ENCODE measurements around the gene DDX23. TPM values are rescaled to one million over a fixed set of nuclear protein-coding genes. Genes with fewer than 3 reads are reported as not detected.
"Not testable (repeated sequence)": the region's sequence is repeated elsewhere in the genome, so short reads cannot be mapped to it uniquely, and the experiment has no call there.

The DDX23 gene
- total and polyA plus RNA-seq, 8 donors, result 25.9 to 55.6 (median 33.3) TPM

DNA sequence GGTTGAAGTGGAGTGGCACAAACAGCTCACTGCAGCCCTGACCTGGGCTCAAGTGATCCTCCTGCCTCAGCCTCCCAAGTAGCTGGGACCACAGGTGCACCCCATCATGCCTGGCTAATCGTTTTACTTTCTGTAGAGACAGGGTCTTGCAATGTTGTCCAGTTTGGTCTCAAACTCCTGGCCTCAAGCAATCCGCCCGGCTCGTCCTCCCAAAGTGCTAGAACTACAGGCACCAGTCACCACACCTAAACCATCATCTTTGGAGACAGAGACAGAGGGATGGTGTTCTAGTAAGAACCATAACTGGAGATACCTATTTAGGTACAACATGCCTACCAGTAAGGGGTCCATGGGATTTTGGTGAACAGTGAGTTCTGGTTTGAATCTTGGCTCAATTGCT, 2.5 kb upstream of the DDX23 start:
- intact Hi-C loops (cut with DNase I), result loop anchor here in 1 of 3 donors (5.0 kb wide), 2 partner anchors 38 to 83 kb away; no protein-coding TSS in a partner anchor
- Histone ChIP-seq H3K27me3 (no peaks in the 10 kb centered on the region), H3K9me3 (no peaks in the 10 kb centered on the region), H3K36me3 (no peaks in the 10 kb centered on the region), H3K27ac (no peak overlapping the region), H3K4me1 (peaks cover 10 to 15% (median 10%) of the 10 kb centered on the region in 3 donors), H3K4me3 (no peak overlapping the region)
- DNase-seq (no peak), ATAC-seq (no peak), FAIRE-seq (no peak)
- WGBS, 2 donors, result 80% methylated on average over 4 of the region's 4 CpGs
- TF ChIP-seq, protein P1, sequence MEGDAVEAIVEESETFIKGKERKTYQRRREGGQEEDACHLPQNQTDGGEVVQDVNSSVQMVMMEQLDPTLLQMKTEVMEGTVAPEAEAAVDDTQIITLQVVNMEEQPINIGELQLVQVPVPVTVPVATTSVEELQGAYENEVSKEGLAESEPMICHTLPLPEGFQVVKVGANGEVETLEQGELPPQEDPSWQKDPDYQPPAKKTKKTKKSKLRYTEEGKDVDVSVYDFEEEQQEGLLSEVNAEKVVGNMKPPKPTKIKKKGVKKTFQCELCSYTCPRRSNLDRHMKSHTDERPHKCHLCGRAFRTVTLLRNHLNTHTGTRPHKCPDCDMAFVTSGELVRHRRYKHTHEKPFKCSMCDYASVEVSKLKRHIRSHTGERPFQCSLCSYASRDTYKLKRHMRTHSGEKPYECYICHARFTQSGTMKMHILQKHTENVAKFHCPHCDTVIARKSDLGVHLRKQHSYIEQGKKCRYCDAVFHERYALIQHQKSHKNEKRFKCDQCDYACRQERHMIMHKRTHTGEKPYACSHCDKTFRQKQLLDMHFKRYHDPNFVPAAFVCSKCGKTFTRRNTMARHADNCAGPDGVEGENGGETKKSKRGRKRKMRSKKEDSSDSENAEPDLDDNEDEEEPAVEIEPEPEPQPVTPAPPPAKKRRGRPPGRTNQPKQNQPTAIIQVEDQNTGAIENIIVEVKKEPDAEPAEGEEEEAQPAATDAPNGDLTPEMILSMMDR (IDR thresholded peaks at IDR 0.05), result no peak

DNA sequence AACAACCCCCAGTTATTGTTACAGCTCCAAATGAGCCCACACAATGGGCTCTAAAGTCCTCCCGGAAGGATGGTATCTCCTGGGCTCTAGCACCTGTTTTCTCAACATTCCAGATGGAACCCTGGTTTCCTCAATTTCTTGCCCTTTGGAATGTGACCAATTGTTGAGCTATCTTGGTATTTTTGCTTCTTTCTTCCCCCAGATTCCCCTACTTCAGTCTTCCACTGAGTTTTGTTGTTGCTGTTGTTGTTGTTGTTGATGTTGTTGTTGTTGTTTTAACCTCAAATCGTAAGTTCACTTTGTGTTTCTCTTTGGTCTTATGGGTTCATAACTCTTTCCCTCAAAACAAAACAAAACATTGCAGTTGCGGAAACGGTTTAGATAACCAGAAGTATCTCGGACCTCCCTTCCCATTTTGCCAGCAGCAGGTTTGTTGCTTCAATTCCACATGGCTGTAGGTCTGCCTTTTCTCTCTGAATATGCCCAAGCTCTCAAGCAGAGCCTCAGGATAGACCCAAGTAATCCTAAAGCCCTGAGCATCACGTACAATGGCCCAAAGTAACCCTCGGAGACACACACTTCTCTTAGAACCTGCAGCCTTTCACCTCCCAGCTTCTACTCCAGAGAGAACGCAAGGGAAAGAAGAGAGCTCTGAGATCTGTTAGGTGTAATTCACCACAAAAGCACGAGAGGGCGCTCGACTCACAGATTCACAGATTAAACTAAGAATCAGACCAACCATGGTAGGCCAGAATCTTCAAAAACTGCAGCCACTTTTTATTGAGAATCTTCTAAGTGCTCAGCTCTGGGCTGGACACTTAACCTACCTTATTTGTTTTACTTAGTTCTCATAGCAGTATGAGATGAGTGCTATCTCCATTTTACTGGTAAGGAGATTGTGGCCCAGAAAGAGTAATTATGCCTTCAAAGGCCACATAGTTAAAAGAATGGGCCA, 1.0 kb upstream of the DDX23 start:
- DNase-seq (peak; percentile 72 to 92 (median 82)), ATAC-seq (peak; percentile 67 to 89 (median 78)), FAIRE-seq (no peak)
- 0 to 1% methylated on average over 11 of the region's 11 CpGs for WGBS, 2 donors
- Histone ChIP-seq H3K4me1 (peaks cover 10 to 15% (median 10%) of the 10 kb centered on the region in 3 donors), H3K9me3 (no peaks in the 10 kb centered on the region), H3K4me3 (peak overlapping the region in 2 of 4 donors; percentile 88 to 95), H3K27ac (peak overlapping the region in 3 of 4 donors; percentile 5 to 82 (median 69)), H3K27me3 (no peaks in the 10 kb centered on the region), H3K36me3 (no peaks in the 10 kb centered on the region)
- intact Hi-C loops (cut with DNase I), result loop anchor here in 1 of 3 donors (5.0 kb wide), 2 partner anchors 39 to 84 kb away; no protein-coding TSS in a partner anchor
- TF ChIP-seq, protein P1 (IDR thresholded peaks at IDR 0.05), result peak; percentile 54 to 86 (median 82)

DNA sequence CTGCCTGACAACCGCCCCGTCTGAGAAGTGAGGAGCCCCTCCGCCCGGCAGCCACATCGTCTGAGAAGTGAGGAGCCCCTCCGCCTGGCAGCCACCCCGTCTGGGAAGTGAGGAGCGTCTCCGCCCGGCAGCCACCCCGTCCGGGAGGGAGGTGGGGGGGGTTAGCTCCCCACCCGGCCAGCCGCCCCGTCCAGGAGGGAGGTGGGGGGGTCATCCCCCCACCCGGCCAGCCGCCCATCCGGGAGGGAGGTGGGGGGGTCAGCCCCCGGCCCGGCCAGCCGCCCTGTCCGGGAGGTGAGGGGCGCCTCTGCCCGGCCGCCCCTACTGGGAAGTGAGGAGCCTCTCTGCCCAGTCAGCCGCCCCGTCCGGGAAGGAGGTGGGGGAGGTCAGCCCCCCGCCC, 9.9 kb downstream of the DDX23 start:
- H3K9me3 ChIP-seq; H3K4me3 ChIP-seq; ATAC-seq; H3K27me3 ChIP-seq; intact Hi-C loops (cut with DNase I); FAIRE-seq; DNase-seq; H3K27ac ChIP-seq; H3K4me1 ChIP-seq: not testable (repeated sequence)
- 96 to 98% methylated on average over 17 to 29 of the region's 29 CpGs for WGBS, 2 donors
- H3K36me3 ChIP-seq, result peaks cover 0 to 62% (median 33%) of the 10 kb centered on the region in 3 donors

DNA sequence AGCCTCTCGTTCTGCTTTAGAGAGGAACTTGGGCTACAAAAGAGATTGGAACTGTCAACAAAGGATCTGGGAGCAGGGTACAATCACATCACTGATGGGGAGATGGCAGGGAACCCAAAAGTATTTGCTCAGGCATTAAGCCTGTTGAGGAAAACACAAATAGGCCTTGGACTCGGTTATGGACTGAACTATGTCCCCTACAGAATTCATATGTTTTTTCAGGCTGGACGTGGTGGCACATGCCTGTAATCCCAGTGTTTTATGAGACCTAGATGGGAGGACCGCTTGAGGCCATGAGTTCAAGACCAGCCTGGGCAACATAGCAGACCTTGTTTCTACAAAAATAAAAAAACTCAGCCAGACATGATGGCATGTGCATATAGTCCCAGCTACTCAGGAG, 13.9 kb downstream of the DDX23 start:
- WGBS, 2 donors, result 86% methylated on average over 4 of the region's 4 CpGs
- DNase-seq (no peak), ATAC-seq (no peak), FAIRE-seq (no peak)
- TF ChIP-seq, protein P1 (IDR thresholded peaks at IDR 0.05), result no peak
- H3K4me3 ChIP-seq, result no peak overlapping the region
- no peaks in the 10 kb centered on the region for H3K27me3 ChIP-seq
- no peaks in the 10 kb centered on the region for H3K9me3 ChIP-seq
- H3K27ac ChIP-seq, result no peak overlapping the region
- intact Hi-C loops (cut with DNase I), result no loop called here
- peaks cover 6 to 74% (median 31%) of the 10 kb centered on the region in 3 donors for H3K36me3 ChIP-seq
- H3K4me1 ChIP-seq, result no peaks in the 10 kb centered on the region

DNA sequence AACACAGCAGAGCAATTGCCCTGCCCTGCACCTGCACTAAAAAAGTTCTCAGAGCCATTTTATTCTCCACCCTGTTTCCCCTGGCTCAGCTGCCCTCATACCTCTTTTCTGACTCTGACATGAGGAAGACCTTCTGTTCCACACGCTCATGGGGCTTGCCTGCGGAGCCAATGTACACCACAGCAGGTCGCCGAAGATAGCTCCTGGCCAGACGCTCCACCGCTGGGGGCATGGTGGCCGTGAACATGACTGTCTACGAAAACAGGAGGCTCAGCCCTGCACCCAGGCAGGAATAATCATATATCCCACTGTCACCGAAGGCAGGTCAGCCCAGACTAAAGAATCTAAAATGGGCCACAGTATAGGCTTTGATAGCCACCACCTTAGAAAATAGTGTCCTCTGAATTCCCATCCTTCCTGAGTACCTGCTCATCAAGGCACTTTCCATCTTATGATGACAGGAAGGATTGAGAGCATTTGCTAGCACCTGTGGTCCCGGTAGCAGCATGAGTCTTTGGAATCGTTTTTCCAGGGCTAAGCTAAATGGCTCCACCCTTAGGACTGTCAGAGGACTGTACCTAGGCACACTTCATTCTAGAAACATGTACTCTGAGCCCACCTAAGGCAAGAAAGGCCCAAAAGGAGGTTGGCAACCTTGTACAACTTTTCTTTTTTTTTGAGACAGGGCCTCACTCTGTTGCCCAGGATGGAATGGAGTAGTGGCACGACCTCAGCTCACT, 19.5 kb downstream of the DDX23 start:
- 84 to 90% methylated on average over 12 of the region's 12 CpGs for WGBS, 2 donors
- TF ChIP-seq, protein P1 (IDR thresholded peaks at IDR 0.05), result no peak
- no peak for FAIRE-seq

More for the DNA sequence above, 19.5 kb downstream of the DDX23 start:
- intact Hi-C loops (cut with DNase I), result no loop called here
- Histone ChIP-seq H3K4me3 (no peak overlapping the region), H3K27ac (no peak overlapping the region), H3K4me1 (no peaks in the 10 kb centered on the region), H3K36me3 (peaks cover 14 to 82% (median 44%) of the 10 kb centered on the region in 3 donors), H3K9me3 (no peaks in the 10 kb centered on the region), H3K27me3 (no peaks in the 10 kb centered on the region)
- ATAC-seq, result no peak
- DNase-seq, result no peak

Measured in pancreas (tissue), 10 donors.